Measurements from ENCODE around the gene MMP17. TPM values are rescaled to one million over a fixed set of nuclear protein-coding genes. Genes with fewer than 3 reads are reported as not detected.
A peak's percentile ranks its signal among the peaks of the same experiment; 100 is the strongest.
"Not testable (repeated sequence)": the region's sequence is repeated elsewhere in the genome, so short reads cannot be mapped to it uniquely, and the experiment has no call there.

The MMP17 gene
- total RNA-seq, 1 experiment from 2014 or later, result 3.4 TPM

DNA sequence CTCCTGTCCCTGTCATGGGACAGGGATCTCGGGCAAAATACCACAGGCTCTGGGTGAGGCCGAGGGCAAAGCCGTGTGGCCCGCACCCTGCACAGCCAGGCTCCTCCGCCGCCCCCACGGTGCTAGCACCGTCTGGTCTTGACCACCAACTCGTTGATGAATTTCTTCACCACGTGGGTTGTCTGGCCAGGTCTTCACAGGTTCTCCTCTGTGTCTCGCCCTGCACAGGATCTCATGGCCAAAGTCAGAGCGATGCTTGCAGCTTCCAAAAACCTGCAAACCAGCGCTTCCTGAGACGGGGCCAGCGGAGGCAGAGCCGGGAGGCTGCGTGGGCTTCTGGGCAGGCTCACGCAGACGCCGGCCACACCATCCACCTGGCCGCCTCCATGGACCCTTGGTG lies 29.0 kb upstream of the MMP17 start:
- no peak for DNase-seq (ENCODE audit: low spot score)
- in situ Hi-C loops (cut with HindIII; ENCODE audit: low sequenced_read_pairs), result no loop called here

DNA sequence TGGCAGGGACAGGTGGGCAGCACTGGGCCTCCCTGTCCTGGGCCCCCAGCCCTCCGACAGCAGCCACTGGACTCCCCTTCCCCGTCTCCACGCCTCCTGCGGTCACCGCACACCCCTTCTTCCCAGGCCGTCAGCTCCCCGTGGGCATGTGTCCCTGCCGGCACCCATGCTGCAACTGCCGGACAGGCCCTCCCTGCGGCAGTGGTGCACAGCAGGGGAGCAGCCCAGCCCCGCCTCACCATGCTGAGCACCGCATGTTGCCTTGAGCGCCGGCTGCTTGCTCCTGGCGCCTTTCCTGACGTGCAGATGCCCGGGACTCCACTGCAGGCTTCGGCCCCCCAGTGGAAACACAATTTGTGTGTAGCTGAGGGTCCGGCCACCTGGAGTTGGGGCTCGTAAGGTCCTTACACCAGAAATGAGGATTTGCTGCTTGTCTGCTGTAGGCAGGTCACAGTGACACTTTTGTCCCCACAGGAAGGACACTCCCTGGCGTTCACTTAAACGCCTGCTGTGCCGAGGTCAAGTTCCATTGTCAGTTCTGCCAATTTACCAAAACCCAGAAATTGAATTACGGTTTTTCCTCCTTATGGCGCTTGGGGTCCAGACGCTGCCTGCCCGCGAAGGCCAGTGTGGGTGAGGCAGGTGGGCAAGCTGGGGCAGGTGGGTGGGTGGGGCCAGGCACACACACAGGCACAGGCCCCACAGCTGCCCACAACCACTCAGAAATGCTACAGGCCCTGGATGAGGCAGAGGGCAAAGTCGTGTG lies 28.2 kb upstream of the MMP17 start:
- in situ Hi-C loops (cut with HindIII; ENCODE audit: low sequenced_read_pairs), result no loop called here
- no peak for DNase-seq (ENCODE audit: low spot score)

DNA sequence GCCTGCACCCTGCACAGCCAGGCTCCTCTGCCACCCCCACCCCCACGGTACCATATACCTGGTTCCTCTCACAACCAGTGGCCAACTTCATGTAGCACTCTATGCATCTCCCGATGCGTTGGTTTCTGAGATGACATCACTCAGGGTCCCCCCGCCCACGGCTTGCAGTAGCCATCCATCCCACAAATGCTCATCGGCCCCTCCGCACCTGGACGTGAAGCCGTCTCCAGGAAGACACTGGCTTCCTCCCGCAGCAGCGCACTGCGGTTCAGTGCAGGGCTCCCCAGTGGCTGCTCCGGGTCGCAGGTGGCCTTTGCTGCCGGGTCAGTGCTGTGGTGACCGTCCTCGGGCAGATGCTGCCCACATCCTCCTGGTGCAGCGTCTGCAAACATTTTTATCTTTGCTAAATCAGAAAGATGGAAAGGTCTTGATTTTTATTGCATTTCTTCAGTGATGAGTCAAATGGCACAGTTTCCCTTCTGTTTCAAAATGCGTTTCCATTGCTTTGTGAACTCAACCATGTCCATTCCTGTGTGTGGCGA lies 27.5 kb upstream of the MMP17 start:
- in situ Hi-C loops (cut with HindIII; ENCODE audit: low sequenced_read_pairs), result no loop called here
- no peak for DNase-seq (ENCODE audit: low spot score)

DNA sequence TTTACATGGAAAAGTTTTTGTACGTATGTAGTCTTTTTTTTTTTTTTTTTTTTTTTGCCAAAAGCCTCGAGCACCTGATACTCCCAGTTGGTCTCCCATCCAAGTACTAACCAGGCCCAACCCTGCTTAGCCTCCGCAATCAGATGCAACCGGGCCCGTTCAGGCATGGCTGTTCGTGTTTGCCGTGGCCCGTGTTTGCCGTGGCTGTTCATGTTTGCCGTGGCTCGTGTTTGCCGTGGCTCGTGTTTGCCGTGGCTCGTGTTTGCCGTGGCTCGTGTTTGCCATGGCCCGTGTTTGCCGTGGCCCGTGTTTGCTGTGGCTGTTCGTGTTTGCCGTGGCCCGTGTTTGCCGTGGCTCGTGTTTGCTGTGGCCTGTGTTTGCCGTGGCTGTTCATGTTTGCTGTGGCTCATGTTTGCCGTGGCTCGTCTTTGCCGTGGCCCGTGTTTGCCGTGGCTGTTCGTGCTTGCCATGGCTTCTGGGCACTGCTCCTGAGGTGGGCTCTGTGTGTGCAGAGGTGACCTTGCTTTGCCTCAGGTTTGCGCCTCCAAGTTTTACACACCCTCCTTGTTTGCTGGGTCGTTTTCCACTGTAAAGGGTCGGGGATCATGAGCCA lies 26.8 kb upstream of the MMP17 start:
- DNase-seq (ENCODE audit: low spot score), result no peak
- in situ Hi-C loops (cut with HindIII; ENCODE audit: low sequenced_read_pairs), result no loop called here

GRCh38 chr12:131803961-131804521 lies 24.2 kb upstream of the MMP17 start:
- DNase-seq (ENCODE audit: low spot score), result no peak
- in situ Hi-C loops (cut with HindIII; ENCODE audit: low sequenced_read_pairs), result no loop called here

- no peak for DNase-seq (ENCODE audit: low spot score)
- in situ Hi-C loops (cut with HindIII; ENCODE audit: low sequenced_read_pairs), result no loop called here
Measured at GRCh38 chr12:131805421-131805820, 22.8 kb upstream of the MMP17 start.

- peak; percentile 83 for DNase-seq (ENCODE audit: low spot score)
- in situ Hi-C loops (cut with HindIII; ENCODE audit: low sequenced_read_pairs), result no loop called here
Measured at GRCh38 chr12:131806674-131807073, 21.5 kb upstream of the MMP17 start.

- DNase-seq (ENCODE audit: low spot score), result no peak
- in situ Hi-C loops (cut with HindIII; ENCODE audit: low sequenced_read_pairs), result no loop called here
Measured at GRCh38 chr12:131808744-131809371, 19.3 kb upstream of the MMP17 start.

DNA sequence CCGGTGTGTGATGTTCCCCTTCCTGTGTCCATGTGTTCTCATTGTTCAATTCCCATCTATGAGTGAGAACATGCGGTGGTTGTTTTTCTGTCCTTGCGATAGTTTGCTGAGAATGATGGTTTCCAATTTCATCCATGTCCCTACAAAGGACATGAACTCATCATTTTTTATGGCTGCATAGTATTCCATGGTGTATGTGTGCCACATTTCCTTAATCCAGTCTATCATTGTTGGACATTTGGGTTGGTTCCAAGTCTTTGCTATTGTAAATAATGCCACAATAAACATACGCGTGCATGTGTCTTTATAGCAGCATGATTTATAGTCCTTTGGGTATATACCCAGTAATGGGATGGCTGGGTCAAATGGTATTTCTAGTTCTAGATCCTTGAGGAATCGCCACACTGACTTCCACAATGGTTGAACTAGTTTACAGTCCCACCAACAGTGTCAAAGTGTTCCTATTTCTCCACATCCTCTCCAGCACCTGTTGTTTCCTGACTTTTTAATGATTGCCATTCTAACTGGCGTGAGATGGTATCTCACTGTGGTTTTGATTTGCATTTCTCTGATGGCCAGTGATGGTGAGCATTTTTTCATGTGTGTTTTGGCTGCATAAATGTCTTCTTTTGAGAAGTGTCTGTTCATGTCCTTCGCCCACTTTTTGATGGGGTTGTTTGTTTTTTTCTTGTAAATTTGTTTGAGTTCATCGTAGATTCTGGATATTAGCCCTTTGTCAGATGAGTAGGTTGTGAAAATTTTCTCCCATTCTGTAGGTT lies 18.5 kb upstream of the MMP17 start:
- in situ Hi-C loops (cut with HindIII; ENCODE audit: low sequenced_read_pairs), result not testable (repeated sequence)

DNA sequence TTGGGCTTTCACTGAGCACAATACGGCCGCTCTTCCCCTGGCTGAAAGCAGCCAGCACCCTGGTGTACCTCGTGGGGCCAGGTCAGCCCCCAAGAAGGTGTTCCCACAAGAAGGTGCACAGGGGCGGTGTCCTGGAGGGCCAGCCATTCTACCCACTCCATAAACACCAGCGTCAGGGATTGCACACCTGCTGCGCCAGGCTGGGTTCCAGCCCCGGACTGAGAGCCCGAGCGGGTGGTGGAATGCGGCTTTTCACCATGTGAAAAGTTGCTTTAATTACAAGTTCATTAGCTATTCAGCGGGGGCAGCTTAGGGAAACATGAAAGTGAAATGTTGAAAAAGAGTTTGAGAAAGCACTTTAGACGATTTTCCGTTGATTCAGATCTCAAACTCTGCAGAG lies 17.5 kb upstream of the MMP17 start:
- in situ Hi-C loops (cut with HindIII; ENCODE audit: low sequenced_read_pairs), result no loop called here
- no peak for DNase-seq (ENCODE audit: low spot score)

More for the DNA sequence above, 18.5 kb upstream of the MMP17 start:
- not testable (repeated sequence) for DNase-seq (ENCODE audit: low spot score)

GRCh38 chr12:131815131-131815530 lies 13.1 kb upstream of the MMP17 start:
- in situ Hi-C loops (cut with HindIII; ENCODE audit: low sequenced_read_pairs), result no loop called here
- no peak for DNase-seq (ENCODE audit: low spot score)

GRCh38 chr12:131816495-131816894 lies 11.7 kb upstream of the MMP17 start:
- in situ Hi-C loops (cut with HindIII; ENCODE audit: low sequenced_read_pairs), result no loop called here
- no peak for DNase-seq (ENCODE audit: low spot score)

DNA sequence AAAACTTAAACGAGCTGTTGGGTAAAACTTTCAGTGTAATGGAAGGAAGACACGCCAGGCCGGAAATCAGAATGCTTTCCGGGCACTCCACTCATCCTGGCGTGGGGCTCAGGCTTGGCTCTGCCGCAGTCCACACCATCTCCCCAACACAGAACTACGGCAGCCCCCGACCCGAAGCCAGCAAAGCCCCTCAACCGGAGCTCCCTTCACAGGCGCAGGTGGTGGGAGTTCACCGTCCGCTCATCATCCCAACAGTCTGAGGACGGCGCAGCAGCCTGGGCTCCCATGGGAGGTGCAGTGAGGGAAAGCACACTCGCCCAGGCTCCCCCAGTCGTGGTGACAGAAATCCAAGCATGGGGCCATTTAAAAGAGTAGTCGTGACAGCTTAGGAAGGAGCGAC lies 11.0 kb upstream of the MMP17 start:
- no peak for DNase-seq (ENCODE audit: low spot score)
- in situ Hi-C loops (cut with HindIII; ENCODE audit: low sequenced_read_pairs), result no loop called here

GRCh38 chr12:131818821-131819585 lies 9.2 kb upstream of the MMP17 start:
- in situ Hi-C loops (cut with HindIII; ENCODE audit: low sequenced_read_pairs), result no loop called here
- no peak for DNase-seq (ENCODE audit: low spot score)

- in situ Hi-C loops (cut with HindIII; ENCODE audit: low sequenced_read_pairs), result no loop called here
- DNase-seq (ENCODE audit: low spot score), result no peak
Measured at GRCh38 chr12:131824450-131824849, 3.7 kb upstream of the MMP17 start.

- DNase-seq (ENCODE audit: low spot score), result peak; percentile 16
- in situ Hi-C loops (cut with HindIII; ENCODE audit: low sequenced_read_pairs), result no loop called here
Measured at GRCh38 chr12:131825146-131825892, 2.9 kb upstream of the MMP17 start.

DNA sequence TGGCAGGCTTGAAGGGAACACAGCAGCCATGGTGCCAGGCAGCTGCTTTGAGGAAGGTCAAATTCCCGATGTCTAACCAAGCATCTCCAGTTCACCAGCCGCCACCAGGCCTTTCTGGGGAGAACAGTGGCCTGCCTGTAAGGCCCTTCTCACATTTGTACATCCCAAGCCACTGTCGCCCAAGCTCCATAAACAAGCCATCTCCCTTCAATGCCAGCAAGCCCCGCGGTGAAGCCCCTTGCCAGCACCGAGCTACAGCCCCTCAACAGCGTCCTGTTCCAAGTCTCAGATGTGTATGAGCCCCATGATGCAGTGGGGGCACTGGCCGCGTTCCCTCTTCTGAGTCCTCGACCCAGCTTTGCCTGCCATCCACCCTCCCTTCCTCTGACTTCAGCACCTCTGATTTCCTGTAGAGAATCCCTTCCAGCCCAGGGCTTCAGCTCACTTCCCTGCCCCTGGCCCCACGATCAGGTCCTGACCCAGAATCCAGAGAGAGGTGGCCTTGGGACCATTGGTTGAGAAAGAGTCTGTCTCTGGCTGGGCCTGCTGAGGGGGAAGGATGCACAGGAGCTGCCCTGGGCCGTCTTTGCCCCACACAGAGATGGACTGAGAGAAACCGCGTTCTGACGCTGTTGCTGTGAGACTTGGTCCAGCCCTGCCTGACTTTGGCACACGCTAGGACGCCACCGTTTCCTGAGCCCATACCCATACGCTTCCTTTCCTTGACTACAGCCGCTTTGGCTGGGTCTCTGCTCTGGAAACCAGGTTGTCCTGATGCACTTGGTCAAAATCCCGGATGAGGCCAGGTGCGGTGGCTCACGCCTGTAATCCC lies 1.9 kb upstream of the MMP17 start:
- in situ Hi-C loops (cut with HindIII; ENCODE audit: low sequenced_read_pairs), result no loop called here
- no peak for DNase-seq (ENCODE audit: low spot score)

Measured in G401 (cell line).